CD4-positive, alpha-beta T cell (primary cell): ENCODE measurements around the gene EFHB. TPM values are rescaled to one million over a fixed set of nuclear protein-coding genes. Genes with fewer than 3 reads are reported as not detected.
A peak's percentile ranks its signal among the peaks of the same experiment; 100 is the strongest.

ENCODE experiments used
- ATAC-seq: fragments of 200-7000 bp; cut with Tn5 transposase; one replicate; pipeline ENCODE4 v1.10.0; 2022; ENCODE audit warnings: mild to moderate bottlenecking; ENCODE audit not compliant: poor library complexity
- CTCF ChIA-PET: fragments of 350-600 bp; sonication (Branson Sonifier 250); formaldehyde crosslinking; loops from one replicate; lab custom pipeline; 2021; ENCODE audit warnings: antibody characterized with exemption, inconsistent platforms; lab: Charles Lee
- POLR2A ChIA-PET: fragments of 350-600 bp; sonication (Branson Sonifier 250); formaldehyde crosslinking; loops from one replicate; lab custom pipeline; 2021; ENCODE audit warnings: antibody characterized with exemption, inconsistent platforms; lab: Charles Lee
- DNase-seq, 14 experiments: peaks; one replicate each; pipeline ENCODE4 v3.0.0-alpha.2; 2013 to 2020; ENCODE audit warnings: mixed read lengths in 2 of 14
- H3K27ac ChIP-seq, 2 donors: one replicate each; pipeline versions ENCODE4 v1.5.1 to v1.7.0; 2013; ENCODE audit warnings: low read length in 2 of 2, low read depth in 1 of 2, mild to moderate bottlenecking in 1 of 2
- H3K27me3 ChIP-seq, 2 experiments: 1 replicate in 1 of 2; 2 replicates in 1 of 2; pipeline versions ENCODE4 v1.6.1 to v1.7.0; 2013; ENCODE audit warnings: low read length in 2 of 2, control low read depth in 1 of 2, mild to moderate bottlenecking in 1 of 2, moderate library complexity in 1 of 2; ENCODE audit not compliant: insufficient read depth in 2 of 2, control insufficient read depth in 1 of 2
- H3K36me3 ChIP-seq: one replicate; pipeline ENCODE4 v1.6.1; 2013; ENCODE audit warnings: low read length, control low read depth; ENCODE audit not compliant: insufficient read depth
- H3K4me1 ChIP-seq: one replicate; pipeline ENCODE4 v1.6.1; 2013; ENCODE audit warnings: low read length, control low read depth; ENCODE audit not compliant: insufficient read depth
- H3K4me3 ChIP-seq: one replicate; pipeline ENCODE4 v1.5.1; 2013; ENCODE audit warnings: mild to moderate bottlenecking, low read length, moderate library complexity
- H3K9me3 ChIP-seq, 2 experiments: 1 replicate in 1 of 2; 2 replicates in 1 of 2; pipeline versions ENCODE4 v1.6.1 to v1.7.0; 2013; ENCODE audit warnings: low read length in 2 of 2, mild to moderate bottlenecking in 2 of 2, control low read depth in 1 of 2, moderate library complexity in 1 of 2; ENCODE audit not compliant: control insufficient read depth in 1 of 2, insufficient read depth in 1 of 2
- H3K27ac Mint-ChIP-seq: one replicate; pipeline ENCODE4 v1.8.0; 2020; ENCODE audit warnings: mixed read lengths
- H3K27me3 Mint-ChIP-seq: one replicate; pipeline ENCODE4 v1.8.0; 2021; ENCODE audit warnings: mixed read lengths
- H3K36me3 Mint-ChIP-seq: one replicate; pipeline ENCODE4 v1.8.0; 2021; ENCODE audit warnings: low read depth, mixed read lengths
- H3K4me1 Mint-ChIP-seq: one replicate; pipeline ENCODE4 v1.8.0; 2021; ENCODE audit warnings: low read depth, mixed read lengths
- H3K4me3 Mint-ChIP-seq: one replicate; pipeline ENCODE4 v1.8.0; 2020; ENCODE audit warnings: mild to moderate bottlenecking, mixed read lengths
- H3K9me3 Mint-ChIP-seq: one replicate; pipeline ENCODE4 v1.8.0; 2020; ENCODE audit warnings: mixed read lengths
- CTCF ChIP-seq: fragments of 200-600 bp; IDR thresholded peaks from one replicate; pipeline ENCODE4 v1.8.0; 2022; ENCODE audit warnings: antibody characterized with exemption, mild to moderate bottlenecking
- intact Hi-C, 2 experiments: fragments of 100-400 bp; cut with DNase I in 1 of 2; cut with micrococcal nuclease in 1 of 2; formaldehyde crosslinking; loops; one replicate each; pipeline versions ENCODE4 v1.15.1 to v1.9.0; 2023 to 2025; cut with DNase I, micrococcal nuclease
- total RNA-seq, 174 experiments: library from RNA in 2 of 174; stranded (reverse) in 2 of 174; gene quantifications; one replicate each; pipeline ENCODE4 v1.2.3 and lab custom pipeline; 2021 to 2026

The EFHB gene
- total RNA-seq, 2 experiments from 2014 or later, result 0.99 to 1.2 TPM

GRCh38 chr3:19931180-19931692 is 2.8 kb downstream of the EFHB start:
- DNase-seq, result peak in 3 of 14 experiments; percentile 16 to 68 (median 59)
- H3K4me3 ChIP-seq, result no peak overlapping the region
- ATAC-seq, result no peak
- no peaks in the 10 kb centered on the region for H3K9me3 Mint-ChIP-seq
- no peaks in the 10 kb centered on the region for H3K27me3 ChIP-seq
- H3K36me3 Mint-ChIP-seq, result no peaks in the 10 kb centered on the region
- H3K27me3 Mint-ChIP-seq, result peaks cover 20% of the 10 kb centered on the region
- H3K9me3 ChIP-seq, result no peaks in the 10 kb centered on the region
- no peaks in the 10 kb centered on the region for H3K4me1 ChIP-seq
- H3K36me3 ChIP-seq, result no peaks in the 10 kb centered on the region
- H3K27ac Mint-ChIP-seq, result no peak overlapping the region
- CTCF ChIA-PET, result no interaction called here
- intact Hi-C loops, result no loop called here
- no peak overlapping the region for H3K4me3 Mint-ChIP-seq
- POLR2A ChIA-PET, result no interaction called here
- H3K4me1 Mint-ChIP-seq, result no peaks in the 10 kb centered on the region
- H3K27ac ChIP-seq, result no peak overlapping the region
- TF ChIP-seq CTCF, result no peak

DNA sequence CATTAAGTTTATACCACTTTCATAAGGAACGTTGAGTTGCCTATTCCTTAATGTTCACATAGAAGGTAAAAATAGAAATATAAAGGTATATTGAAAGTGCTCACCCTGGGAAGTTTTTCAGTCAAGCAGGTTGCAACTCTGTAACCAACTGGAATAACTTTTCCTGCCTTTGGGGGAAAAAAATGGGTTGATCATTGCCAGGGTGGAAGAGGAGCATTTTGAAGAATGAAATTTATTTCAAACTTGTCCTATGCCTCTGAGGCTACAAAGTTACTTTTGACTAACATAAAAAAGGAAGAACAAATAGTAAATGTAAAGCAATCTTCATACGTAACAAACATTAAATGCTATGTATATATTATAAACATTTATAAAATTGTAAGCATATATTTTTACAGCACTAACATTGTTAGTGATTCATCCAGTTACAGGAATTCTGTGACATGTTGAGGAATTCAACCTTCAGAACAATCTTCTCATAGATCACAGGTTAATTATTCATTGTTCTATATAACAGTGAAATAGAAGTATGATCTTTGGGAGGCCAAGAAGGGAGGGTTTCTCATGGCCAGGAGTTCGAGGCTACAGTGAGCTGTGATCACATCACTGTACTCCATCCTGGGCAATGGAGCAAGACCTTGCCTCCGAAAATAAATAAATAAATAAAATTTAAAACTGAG is 13.5 kb downstream of the EFHB start:
- Histone ChIP-seq H3K9me3 (no peaks in the 10 kb centered on the region), H3K36me3 (no peaks in the 10 kb centered on the region), H3K27ac (no peak overlapping the region), H3K4me3 (no peak overlapping the region), H3K4me1 (no peaks in the 10 kb centered on the region), H3K27me3 (no peaks in the 10 kb centered on the region)
- Mint-ChIP-seq H3K9me3 (no peaks in the 10 kb centered on the region), H3K27ac (no peak overlapping the region), H3K27me3 (no peaks in the 10 kb centered on the region), H3K4me3 (no peak overlapping the region), H3K36me3 (no peaks in the 10 kb centered on the region), H3K4me1 (no peaks in the 10 kb centered on the region)
- no peak for DNase-seq
- no peak for ATAC-seq
- intact Hi-C loops, result no loop called here
- POLR2A ChIA-PET, result no interaction called here
- TF ChIP-seq CTCF, result no peak
- CTCF ChIA-PET, result no interaction called here

- H3K4me1 Mint-ChIP-seq, result no peaks in the 10 kb centered on the region
- no peak overlapping the region for H3K4me3 ChIP-seq
- ChIA-PET POLR2A (no interaction called here), CTCF (no interaction called here)
- no peak for DNase-seq
- H3K4me3 Mint-ChIP-seq, result no peak overlapping the region
- intact Hi-C loops, result no loop called here
- no peak for TF ChIP-seq CTCF
- no peak overlapping the region for H3K27ac Mint-ChIP-seq
- H3K4me1 ChIP-seq, result no peaks in the 10 kb centered on the region
- no peak overlapping the region for H3K27ac ChIP-seq
- no peaks in the 10 kb centered on the region for H3K9me3 ChIP-seq
- no peaks in the 10 kb centered on the region for H3K9me3 Mint-ChIP-seq
- no peaks in the 10 kb centered on the region for H3K36me3 Mint-ChIP-seq
- no peaks in the 10 kb centered on the region for H3K27me3 Mint-ChIP-seq
- H3K27me3 ChIP-seq, result no peaks in the 10 kb centered on the region
- no peaks in the 10 kb centered on the region for H3K36me3 ChIP-seq
- ATAC-seq, result no peak
Measured at GRCh38 chr3:19917167-19917566, 16.9 kb downstream of the EFHB start.
